K562 treated with DMSO at 1 percent for 4 hours (cell line): ENCODE results near the gene UBE2J2. TPM values are rescaled to one million over a fixed set of nuclear protein-coding genes. Genes with fewer than 3 reads are reported as not detected.

ENCODE experiments used
- total RNA-seq: library from RNA; unstranded; fragments of 300-600 nt; gene quantifications from 2 replicates; pipeline ENCODE4 v1.2.3, GENCODE V29; 2022; ENCODE audit not compliant: insufficient read depth

UBE2J2 gene
- 94.8 and 107 TPM in 2 replicates for total RNA-seq

DNA sequence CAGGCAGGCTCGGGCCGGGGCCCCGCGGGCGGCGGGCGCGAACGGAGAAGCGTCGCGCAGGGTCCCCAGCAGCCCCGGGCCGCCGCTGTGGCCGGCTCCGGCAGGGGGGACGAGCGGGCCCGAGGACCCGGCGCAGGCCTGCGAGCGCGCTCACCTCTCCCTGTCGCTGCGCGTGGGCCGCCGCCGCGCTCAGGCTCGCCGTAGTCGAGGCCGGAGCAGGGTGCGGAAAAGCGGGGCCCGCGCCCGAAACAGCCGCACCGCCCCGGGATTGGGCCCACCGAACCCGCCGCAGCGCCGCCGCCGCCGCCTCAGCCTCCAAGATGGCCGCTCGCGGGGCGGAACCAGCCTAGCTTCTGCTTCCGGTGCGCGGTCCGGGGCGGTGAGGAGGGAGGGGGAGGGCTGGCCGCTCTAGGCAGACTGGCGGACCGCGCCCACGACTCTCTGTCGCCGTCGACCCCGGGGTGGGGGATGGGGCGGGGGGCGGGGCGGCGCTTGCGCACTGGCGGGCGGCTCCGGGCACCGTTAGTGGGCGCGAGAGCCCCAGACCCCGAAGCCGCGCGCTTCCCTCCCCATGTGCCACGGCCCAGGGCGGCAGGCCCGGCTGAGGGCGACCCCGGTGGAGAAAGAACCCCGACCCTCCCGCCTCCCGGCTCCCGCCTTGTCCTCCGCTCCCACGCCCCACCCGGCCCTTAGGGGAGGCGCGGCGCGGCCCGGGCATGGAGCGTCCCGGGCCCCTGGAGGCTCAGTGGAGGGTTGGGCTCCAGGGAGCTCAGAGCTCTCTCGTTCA, at the start of gene UBE2J2:
Gene UBE2J2, minus strand, starts transcription at position 343 of the 787 bp plus-strand sequence. CDS start 5,862 bp downstream, outside the sequence.

GRCh38 chr1:1307923-1308755, 34.5 kb upstream of the UBE2J2 start, which contains the start of the genes ACAP3 and PUSL1:
Gene ACAP3, minus strand, starts transcription at chr1:1307930. Its CDS starts 115 bp downstream, at chr1:1307815.
Gene PUSL1, plus strand, starts transcription at chr1:1308597. Its CDS starts 47 bp downstream, at chr1:1308644.

GRCh38 chr1:1246577-1247340, 26.9 kb downstream of the UBE2J2 start, which contains the start of gene C1QTNF12:
Gene C1QTNF12, minus strand, starts transcription at chr1:1246722. Its CDS starts 32 bp downstream, at chr1:1246690.

GRCh38 chr1:1232208-1232795, 41.4 kb downstream of the UBE2J2 start, which contains the start of gene B3GALT6:
Gene B3GALT6, plus strand, starts transcription at chr1:1232237. Its CDS starts 42 bp downstream, at chr1:1232279.

DNA sequence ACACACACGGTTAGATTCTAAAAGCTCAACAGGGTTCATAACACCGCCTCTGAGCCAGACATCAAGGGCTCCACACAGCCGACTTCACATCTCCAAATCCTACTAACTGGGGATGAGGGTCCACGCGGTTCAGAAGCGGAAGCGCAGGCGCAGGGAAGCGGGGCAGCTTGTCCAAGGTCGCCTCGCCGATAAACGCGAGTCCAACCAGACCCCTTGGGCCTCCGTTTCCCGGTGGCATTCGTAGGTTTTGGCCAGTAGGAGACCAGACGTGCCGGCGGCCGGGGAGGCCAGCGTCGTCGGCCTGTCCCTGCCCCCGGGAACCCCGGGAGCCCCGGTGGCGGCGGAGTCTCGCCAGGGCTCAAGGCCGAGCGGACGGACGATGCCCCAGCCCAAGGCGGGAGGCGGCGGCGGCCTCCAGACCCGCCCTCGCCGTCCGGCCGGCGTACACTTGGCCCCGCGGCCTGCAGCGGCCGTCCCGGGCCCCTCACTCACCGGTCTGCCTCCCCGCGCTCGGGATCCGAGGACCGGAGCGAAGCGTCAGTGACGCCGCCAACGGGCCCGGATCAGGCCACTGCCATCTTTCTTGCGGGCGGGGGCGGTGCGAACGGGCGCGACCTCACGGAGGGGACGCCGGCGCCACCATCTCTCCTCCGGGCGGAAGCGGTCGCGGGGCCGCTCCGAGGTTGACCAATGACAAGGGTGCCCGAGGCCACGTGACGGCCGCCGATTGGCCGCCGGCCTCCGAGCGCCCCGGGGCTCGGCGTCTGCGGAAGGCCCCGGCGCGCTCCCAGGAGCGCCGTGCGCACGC, 42.0 kb downstream of the UBE2J2 start, which contains the start of gene SDF4:
Gene SDF4, minus strand, starts transcription at position 602 of the 808 bp plus-strand sequence. CDS start 3,229 bp downstream, outside the sequence.

DNA sequence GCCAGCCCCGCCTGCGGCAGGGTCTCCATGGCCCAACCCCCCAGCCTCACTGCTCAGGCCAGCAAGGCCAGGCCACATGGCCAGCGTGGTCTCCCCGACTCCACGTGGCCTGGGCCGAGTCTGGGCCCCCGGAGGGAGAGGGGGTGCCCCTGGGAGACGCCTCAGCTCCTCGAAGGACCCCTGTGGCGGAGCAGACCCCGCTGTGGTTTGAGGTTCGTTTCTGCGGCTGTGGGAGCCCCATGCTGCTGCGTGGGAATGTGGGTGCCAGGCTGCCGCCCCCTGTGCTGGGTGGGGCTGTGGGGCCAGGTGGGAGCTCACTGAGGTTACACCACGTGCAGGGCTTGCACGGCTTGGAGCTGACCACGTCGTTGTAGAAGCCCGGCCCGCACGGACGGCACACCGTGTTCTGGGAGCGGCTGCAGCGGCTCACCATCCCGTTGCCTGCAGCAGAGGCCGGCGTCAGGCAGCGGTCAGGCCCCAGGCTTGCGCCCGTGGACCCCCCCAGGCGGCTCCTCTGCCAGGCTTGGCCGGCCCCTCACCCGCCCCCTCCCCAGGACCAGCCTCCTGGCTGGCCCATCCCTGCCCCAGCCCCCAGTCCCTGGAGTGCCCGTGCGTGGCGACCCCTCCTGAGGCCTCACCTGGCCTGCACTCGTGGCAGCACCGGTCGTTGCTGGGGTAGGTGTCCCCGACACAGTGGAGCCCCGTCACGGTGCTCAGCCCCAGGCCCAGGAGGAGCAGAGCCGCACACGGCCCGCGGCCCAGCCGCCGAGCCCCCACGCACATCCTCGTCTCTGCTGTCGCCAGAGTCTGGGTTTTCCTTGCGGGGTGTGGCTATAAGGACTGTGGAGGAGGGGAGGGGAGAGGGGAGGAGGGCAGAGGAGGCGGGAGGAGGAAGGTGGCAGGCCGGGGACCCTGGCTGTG, 60.0 kb downstream of the UBE2J2 start, which contains the start of gene TNFRSF4:
Gene TNFRSF4, minus strand, starts transcription at position 809 of the 921 bp plus-strand sequence. Its CDS starts 26 bp downstream, at position 783.

GRCh38 chr1:1206376-1206965, 67.2 kb downstream of the UBE2J2 start, which contains the start of gene TNFRSF18:
Gene TNFRSF18, minus strand, starts transcription at chr1:1206592. Its CDS starts 21 bp downstream, at chr1:1206571.

Other genes with a start within 250 kb of the UBE2J2 start
- not detected in 2 replicates for gene RNF223, start 199.5 kb downstream of the UBE2J2 start, total RNA-seq
- gene C1orf159, start 157.8 kb downstream of the UBE2J2 start, total RNA-seq, result 24.6 and 27.6 TPM in 2 replicates
- not detected in 2 replicates for gene TTLL10, start 100.0 kb downstream of the UBE2J2 start, total RNA-seq
- not detected in 2 replicates for gene TNFRSF18, start 67.3 kb downstream of the UBE2J2 start, total RNA-seq
- gene TNFRSF4, start 59.7 kb downstream of the UBE2J2 start, total RNA-seq, result 1.0 TPM in 1 of 2 replicates, not detected in the other
- 270 TPM in 2 replicates for gene SDF4, start 41.9 kb downstream of the UBE2J2 start, total RNA-seq
- gene B3GALT6, start 41.6 kb downstream of the UBE2J2 start, total RNA-seq, result 6.8 and 11.5 TPM in 2 replicates
- gene C1QTNF12, start 27.1 kb downstream of the UBE2J2 start, total RNA-seq, result 1.9 TPM in 1 of 2 replicates, not detected in the other
- 0.46 and 1.7 TPM in 2 replicates for gene SCNN1D, start 6.6 kb upstream of the UBE2J2 start, total RNA-seq
- 30.5 and 48.6 TPM in 2 replicates for gene ACAP3, start 34.1 kb upstream of the UBE2J2 start, total RNA-seq
- gene PUSL1, start 34.7 kb upstream of the UBE2J2 start, total RNA-seq, result 57.5 and 60.7 TPM in 2 replicates
- gene INTS11, start 50.8 kb upstream of the UBE2J2 start, total RNA-seq, result 160 and 197 TPM in 2 replicates
- gene CPTP, start 50.9 kb upstream of the UBE2J2 start, total RNA-seq, result 23.1 and 23.7 TPM in 2 replicates
- 0.54 and 1.3 TPM in 2 replicates for gene TAS1R3, start 57.4 kb upstream of the UBE2J2 start, total RNA-seq
- 81.9 and 96.3 TPM in 2 replicates for gene DVL1, start 75.6 kb upstream of the UBE2J2 start, total RNA-seq
- gene MXRA8, start 84.7 kb upstream of the UBE2J2 start, total RNA-seq, result 14.5 and 15.6 TPM in 2 replicates
- gene AURKAIP1, start 101.4 kb upstream of the UBE2J2 start, total RNA-seq, result 225 and 272 TPM in 2 replicates
- gene CCNL2, start 125.5 kb upstream of the UBE2J2 start, total RNA-seq, result 96.0 and 157 TPM in 2 replicates
- gene MRPL20, start 133.4 kb upstream of the UBE2J2 start, total RNA-seq, result 93.3 and 127 TPM in 2 replicates
- not detected in 2 replicates for gene ANKRD65, start 147.4 kb upstream of the UBE2J2 start, total RNA-seq
- gene VWA1, start 161.8 kb upstream of the UBE2J2 start, total RNA-seq, result 7.9 and 9.2 TPM in 2 replicates
- gene ATAD3C, start 175.8 kb upstream of the UBE2J2 start, total RNA-seq, result 0.15 TPM in 1 of 2 replicates, not detected in the other
- gene ATAD3B, start 197.9 kb upstream of the UBE2J2 start, total RNA-seq, result 16.8 and 24.2 TPM in 2 replicates
- gene ATAD3A, start 238.3 kb upstream of the UBE2J2 start, total RNA-seq, result 81.9 and 86.9 TPM in 2 replicates